GM19193 (cell line): ENCODE measurements around the gene SPRN.

Source experiments
- POLR2A ChIP-seq: IDR thresholded peaks from 4 replicates; pipeline ENCODE4 v1.6.1; 2011; ENCODE audit not compliant: insufficient read depth, insufficient read length; ENCODE audit errors: extremely low read depth

SPRN gene

GRCh38 chr10:133388236-133388972 lies 36.0 kb downstream of the SPRN start:
- no peak for TF ChIP-seq POLR2A

GRCh38 chr10:133385214-133385613 lies 39.2 kb downstream of the SPRN start:
- no peak for TF ChIP-seq POLR2A

- TF ChIP-seq POLR2A = no peak
These were observed 40.4 kb downstream of the SPRN start for GRCh38 chr10:133384071-133384470.

GRCh38 chr10:133383551-133383950 lies 40.9 kb downstream of the SPRN start:
- no peak for TF ChIP-seq POLR2A

GRCh38 chr10:133381036-133381435 lies 43.4 kb downstream of the SPRN start:
- no peak for TF ChIP-seq POLR2A

- TF ChIP-seq POLR2A = no peak
These were observed 44.4 kb downstream of the SPRN start for GRCh38 chr10:133379801-133380666.

- peak; percentile 58 for TF ChIP-seq POLR2A
These were observed 45.1 kb downstream of the SPRN start, which contains the start of gene PAOX for GRCh38 chr10:133379152-133379800. TSS of gene PAOX (plus strand) at chr10:133379262. CDS start at chr10:133379317, 55 bp downstream.

GRCh38 chr10:133378251-133379096 lies 46.0 kb downstream of the SPRN start:
- peak; percentile 49 for TF ChIP-seq POLR2A

GRCh38 chr10:133377818-133378250 lies 46.6 kb downstream of the SPRN start:
- TF ChIP-seq POLR2A = no peak

GRCh38 chr10:133377025-133377817 lies 47.2 kb downstream of the SPRN start:
- no peak for TF ChIP-seq POLR2A

GRCh38 chr10:133375357-133376115 lies 48.9 kb downstream of the SPRN start:
- no peak for TF ChIP-seq POLR2A

GRCh38 chr10:133373174-133374090 lies 51.0 kb downstream of the SPRN start, which contains the start of gene ECHS1:
TSS of gene ECHS1 (minus strand) at chr10:133373354. CDS start at chr10:133373333, 21 bp downstream.
- TF ChIP-seq POLR2A = peak; percentile 86
